ENCODE results near the gene HPSE2. TPM values are rescaled to one million over a fixed set of nuclear protein-coding genes. Genes with fewer than 3 reads are reported as not detected.

The HPSE2 gene
- polyA plus RNA-seq, 2 of the 4 experiments (the other 2 are of a cell fraction) = not detected

- no peak for ATAC-seq
- no peak for DNase-seq (ENCODE audit: low read depth in 1 of 2, low spot score in 1 of 2)
These were observed 334.1 kb downstream of the HPSE2 start for GRCh38 chr10:98901441-98902110.

GRCh38 chr10:98899018-98899417 lies 336.6 kb downstream of the HPSE2 start:
- ChIA-PET CTCF (no interaction called here), POLR2A (no interaction called here)
- no peaks in the 10 kb centered on the region for H3K4me1 ChIP-seq
- H3K9me3 ChIP-seq = no peaks in the 10 kb centered on the region
- TF ChIP-seq POLR2A (IDR thresholded peaks at IDR 0.05; ENCODE audit: low read length) = no peak
- no peak for TF ChIP-seq RNF2 (IDR thresholded peaks at IDR 0.05; ENCODE audit: borderline replicate concordance, low read depth)
- no peak for TF ChIP-seq POLR2AphosphoS2 (conservative IDR thresholded peaks at IDR 0.05; ENCODE audit: low read length)
- no peak for TF ChIP-seq MAFK (IDR thresholded peaks at IDR 0.05; ENCODE audit: partially characterized antibody)
- no peak for TF ChIP-seq EP300 (IDR thresholded peaks at IDR 0.05)
- no peak for TF ChIP-seq KDM5A (IDR thresholded peaks at IDR 0.05)
- TF ChIP-seq FOXS1 (CRISPR knock-in tag; IDR thresholded peaks at IDR 0.05) = no peak
- TF ChIP-seq EHF (CRISPR knock-in tag; IDR thresholded peaks at IDR 0.05) = no peak
- TF ChIP-seq SREBF2 (IDR thresholded peaks at IDR 0.05) = no peak
- WGBS (ENCODE audit: missing lambda C conversion rate) = 2% methylated on average over 3 of the region's 3 CpGs
- FAIRE-seq (no peak), DNase-seq (ENCODE audit: low read depth in 1 of 2, low spot score in 1 of 2) (no peak), ATAC-seq (no peak)
- no peak overlapping the region for H3K27ac ChIP-seq
- H3K4me2 ChIP-seq = no peak overlapping the region
- H3K4me3 ChIP-seq = no peak overlapping the region

More at GRCh38 chr10:98901441-98902110, 334.1 kb downstream of the HPSE2 start:
- no peaks in the 10 kb centered on the region for H3K9me3 ChIP-seq
- TF ChIP-seq MYC (IDR thresholded peaks at IDR 0.05; ENCODE audit: borderline replicate concordance, low read length) (no peak), HEYL (CRISPR knock-in tag; IDR thresholded peaks at IDR 0.05) (no peak), ZNF302 (CRISPR knock-in tag; IDR thresholded peaks at IDR 0.05) (no peak), HOXB5 (CRISPR knock-in tag; IDR thresholded peaks at IDR 0.05) (no peak), ESRRA (IDR thresholded peaks at IDR 0.05; ENCODE audit: borderline replicate concordance, low read length) (no peak)
- no peaks in the 10 kb centered on the region for H3K4me1 ChIP-seq
- ChIA-PET CTCF (no interaction called here), POLR2A (no interaction called here)
- no peak overlapping the region for H3K4me3 ChIP-seq
- H3K27ac ChIP-seq = no peak overlapping the region
- peak; percentile 13 for FAIRE-seq
- 0% methylated on average over 4 of the region's 4 CpGs for WGBS (ENCODE audit: missing lambda C conversion rate)
- no peak overlapping the region for H3K4me2 ChIP-seq

GRCh38 chr10:98892523-98892922 lies 343.1 kb downstream of the HPSE2 start:
- DNase-seq (ENCODE audit: low read depth in 1 of 2, low spot score in 1 of 2) (no peak), FAIRE-seq (no peak), ATAC-seq (no peak)
- CTCF ChIA-PET = no interaction called here
- POLR2A ChIA-PET = no interaction called here
- Histone ChIP-seq H3K4me1 (no peaks in the 10 kb centered on the region), H3K9me3 (no peaks in the 10 kb centered on the region), H3K27ac (no peak overlapping the region), H3K4me2 (no peak overlapping the region), H3K4me3 (no peak overlapping the region)
- WGBS (ENCODE audit: missing lambda C conversion rate) = 3% methylated on average over 1 of the region's 1 CpG
- no peak for TF ChIP-seq EHMT2 (IDR thresholded peaks at IDR 0.05; ENCODE audit: low read depth)
- no peak for TF ChIP-seq HOXB13 (CRISPR knock-in tag; IDR thresholded peaks at IDR 0.05; ENCODE audit: low read depth)

GRCh38 chr10:98886686-98887085 lies 349.0 kb downstream of the HPSE2 start:
- DNase-seq (ENCODE audit: low read depth in 1 of 2, low spot score in 1 of 2) = no peak
- Histone ChIP-seq H3K9me3 (no peaks in the 10 kb centered on the region), H3K4me2 (no peak overlapping the region), H3K4me1 (no peaks in the 10 kb centered on the region), H3K4me3 (no peak overlapping the region), H3K27ac (no peak overlapping the region)
- FAIRE-seq = peak; percentile 63
- ChIA-PET POLR2A (no interaction called here), CTCF (no interaction called here)
- ATAC-seq = no peak
- TF ChIP-seq RFX5 (IDR thresholded peaks at IDR 0.05) (no peak), KDM1A (IDR thresholded peaks at IDR 0.05; ENCODE audit: low read depth) (no peak), ZNF302 (CRISPR knock-in tag; IDR thresholded peaks at IDR 0.05) (no peak), RARB (CRISPR knock-in tag; IDR thresholded peaks at IDR 0.05) (no peak), RNF2 (IDR thresholded peaks at IDR 0.05; ENCODE audit: borderline replicate concordance, low read depth) (no peak)
- 0% methylated on average over 1 of the region's 1 CpG for WGBS (ENCODE audit: missing lambda C conversion rate)

- POLR2A ChIA-PET = no interaction called here
- DNase-seq (ENCODE audit: low read depth in 1 of 2, low spot score in 1 of 2) (no peak), FAIRE-seq (no peak), ATAC-seq (no peak)
- Histone ChIP-seq H3K4me2 (no peak overlapping the region), H3K4me3 (no peak overlapping the region), H3K4me1 (no peaks in the 10 kb centered on the region), H3K27ac (no peak overlapping the region), H3K9me3 (no peaks in the 10 kb centered on the region)
- CTCF ChIA-PET = no interaction called here
- no peak for TF ChIP-seq ATOH8 (CRISPR knock-in tag; IDR thresholded peaks at IDR 0.05; ENCODE audit: low read depth)
- TF ChIP-seq CHD4 (IDR thresholded peaks at IDR 0.05; ENCODE audit: borderline replicate concordance) = no peak
- TF ChIP-seq HOXB13 (CRISPR knock-in tag; IDR thresholded peaks at IDR 0.05; ENCODE audit: low read depth) = no peak
- peak; percentile 27 for TF ChIP-seq MAFK (IDR thresholded peaks at IDR 0.05; ENCODE audit: partially characterized antibody)
These were observed 350.3 kb downstream of the HPSE2 start for GRCh38 chr10:98885378-98885777.

Data from A549 (cell line).